ENCODE results near the gene CISH. TPM values are rescaled to one million over a fixed set of nuclear protein-coding genes. Genes with fewer than 3 reads are reported as not detected.
A peak's percentile ranks its signal among the peaks of the same experiment; 100 is the strongest.

Gene CISH
- total and polyA plus RNA-seq, 5 experiments from 2014 or later, result 8.1 to 135 (median 16.3) TPM

- H3K27ac Mint-ChIP-seq, result peak overlapping the region; percentile 84 to 95 (median 90)
- ATAC-seq (peak; percentile 32 to 38), DNase-seq (peak in 4 of 10 donors; percentile 29 to 61 (median 38))
- peak overlapping the region; percentile 9 to 72 (median 46) for H3K4me3 Mint-ChIP-seq
- no peaks in the 10 kb centered on the region for H3K9me3 Mint-ChIP-seq
- H3K27me3 Mint-ChIP-seq, result no peaks in the 10 kb centered on the region
- peaks cover 0 to 5% (median 5%) of the 10 kb centered on the region in 3 donors for H3K36me3 Mint-ChIP-seq
- H3K4me1 Mint-ChIP-seq, result peaks cover 34 to 77% (median 62%) of the 10 kb centered on the region in 4 donors
- POLR2A ChIA-PET, result interaction anchor here (0.5 to 11.1 kb wide), 4 partner anchors 14 to 526 kb away, joined by 3 to 433 read pairs (median 104); partner anchors contain the start of genes C3orf18, CISH, HEMK1 and MAPKAPK3
Observed at GRCh38 chr3:50587806-50588758, 23.5 kb downstream of the CISH start.

DNA sequence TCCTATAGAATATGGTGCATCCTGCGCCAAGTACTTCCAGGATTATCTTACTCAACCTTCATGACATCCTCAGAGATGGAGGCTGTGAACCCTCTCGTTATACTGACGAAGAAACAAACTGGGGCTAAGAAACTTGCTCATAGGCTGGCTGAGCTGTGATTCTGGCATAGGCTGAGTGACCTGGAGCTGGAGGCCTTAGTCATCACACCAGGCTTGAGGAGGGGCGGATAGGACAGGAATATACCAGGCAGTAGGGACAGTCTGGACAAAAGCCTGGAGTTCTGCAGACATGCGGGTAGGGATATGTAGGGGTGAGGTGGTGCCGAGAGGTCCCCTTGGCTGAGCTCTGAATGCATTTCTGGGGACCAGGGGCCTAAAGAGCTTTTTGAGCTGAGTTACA is 24.2 kb downstream of the CISH start:
- peak overlapping the region; percentile 84 to 95 (median 90) for H3K27ac Mint-ChIP-seq
- H3K9me3 Mint-ChIP-seq, result no peaks in the 10 kb centered on the region
- ATAC-seq (no peak), DNase-seq (no peak)
- peak overlapping the region in 6 of 10 donors; percentile 8 to 72 (median 34) for H3K4me3 Mint-ChIP-seq
- no peaks in the 10 kb centered on the region for H3K27me3 Mint-ChIP-seq
- H3K36me3 Mint-ChIP-seq, result peaks cover 0 to 5% (median 5%) of the 10 kb centered on the region in 3 donors
- H3K4me1 Mint-ChIP-seq, result peaks cover 28 to 74% (median 55%) of the 10 kb centered on the region in 4 donors
- POLR2A ChIA-PET, result interaction anchor here (0.5 to 11.1 kb wide), 4 partner anchors 13 to 798 kb away, joined by 3 to 433 read pairs (median 104); partner anchors contain the start of genes C3orf18, CISH, HEMK1 and MANF

DNA sequence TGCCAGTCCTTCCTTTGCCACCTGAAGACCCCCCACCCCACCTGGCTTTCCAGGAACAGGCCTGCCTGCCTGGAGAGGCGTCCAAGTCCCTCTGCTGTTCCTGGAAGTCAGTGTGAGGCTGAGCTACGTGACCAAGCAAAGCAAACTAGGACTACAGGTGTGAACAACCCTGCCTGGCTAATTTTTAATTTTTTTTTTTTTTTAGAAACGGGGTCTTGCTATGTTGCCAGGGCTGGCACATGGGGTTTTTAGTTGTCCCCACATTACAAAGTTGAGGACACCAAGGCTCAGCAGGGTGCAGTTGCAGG is 24.9 kb downstream of the CISH start:
- no peaks in the 10 kb centered on the region for H3K9me3 Mint-ChIP-seq
- POLR2A ChIA-PET, result interaction anchor here (1.0 to 11.1 kb wide), 3 partner anchors 13 to 798 kb away, joined by 3 to 433 read pairs (median 203); partner anchors contain the start of genes C3orf18, CISH, HEMK1 and MANF
- H3K4me3 Mint-ChIP-seq, result no peak overlapping the region
- DNase-seq (no peak), ATAC-seq (no peak)
- H3K36me3 Mint-ChIP-seq, result peaks cover 0 to 9% (median 5%) of the 10 kb centered on the region in 3 donors
- peak overlapping the region in 8 of 10 donors; percentile 80 to 90 (median 84) for H3K27ac Mint-ChIP-seq
- no peaks in the 10 kb centered on the region for H3K27me3 Mint-ChIP-seq
- H3K4me1 Mint-ChIP-seq, result peaks cover 29 to 73% (median 52%) of the 10 kb centered on the region in 4 donors

DNA sequence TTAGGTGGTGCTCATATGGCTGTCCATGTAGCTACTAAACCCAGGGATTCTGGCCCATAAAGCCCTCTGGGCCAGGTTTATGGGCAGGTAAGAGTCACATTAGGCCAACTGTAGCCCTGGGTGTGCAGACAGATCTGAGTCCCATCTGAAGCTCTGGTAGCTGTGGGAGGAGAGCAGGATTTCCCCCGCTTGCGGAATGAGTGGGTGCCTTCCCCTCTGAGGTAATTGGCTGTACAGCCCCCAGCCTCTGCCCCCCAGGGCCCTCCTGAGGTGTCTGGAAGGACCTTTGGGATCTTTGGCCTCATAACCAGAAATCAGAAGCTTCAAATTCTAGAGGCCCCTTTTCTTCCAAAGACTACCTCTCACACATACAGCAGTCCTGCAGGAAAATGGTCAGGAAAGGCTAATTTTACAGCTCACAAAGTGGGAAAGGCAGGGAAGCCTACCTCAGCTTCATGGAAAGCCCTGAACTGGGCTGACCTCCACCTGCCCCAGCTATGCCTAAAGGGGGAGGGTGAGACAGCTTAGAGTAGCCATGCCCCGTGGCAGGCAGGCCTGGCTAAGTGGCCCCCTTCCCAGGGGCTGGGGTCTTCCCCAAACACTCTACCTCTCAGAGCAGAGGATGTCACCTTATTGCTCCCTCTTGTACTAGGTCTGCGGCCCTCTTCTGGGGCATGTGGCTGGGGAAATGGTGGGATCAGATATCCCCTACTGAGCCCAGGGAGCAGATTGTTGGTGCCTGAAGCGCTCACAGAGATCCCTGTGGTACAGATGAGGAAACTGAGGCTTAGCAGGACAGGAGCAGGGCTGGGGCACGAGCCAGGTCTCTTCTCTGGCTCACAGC is 25.4 kb downstream of the CISH start:
- Mint-ChIP-seq H3K27ac (peak overlapping the region in 8 of 10 donors; percentile 48 to 90 (median 76)), H3K4me3 (no peak overlapping the region), H3K9me3 (no peaks in the 10 kb centered on the region), H3K36me3 (peaks cover 0 to 9% (median 5%) of the 10 kb centered on the region in 3 donors), H3K27me3 (no peaks in the 10 kb centered on the region), H3K4me1 (peaks cover 31 to 73% (median 51%) of the 10 kb centered on the region in 4 donors)
- POLR2A ChIA-PET, result interaction anchor here (0.8 to 11.1 kb wide), 4 partner anchors 12 to 799 kb away, joined by 3 to 433 read pairs (median 104); partner anchors contain the start of genes C3orf18, CISH, HEMK1 and MANF
- DNase-seq (no peak), ATAC-seq (no peak)

DNA sequence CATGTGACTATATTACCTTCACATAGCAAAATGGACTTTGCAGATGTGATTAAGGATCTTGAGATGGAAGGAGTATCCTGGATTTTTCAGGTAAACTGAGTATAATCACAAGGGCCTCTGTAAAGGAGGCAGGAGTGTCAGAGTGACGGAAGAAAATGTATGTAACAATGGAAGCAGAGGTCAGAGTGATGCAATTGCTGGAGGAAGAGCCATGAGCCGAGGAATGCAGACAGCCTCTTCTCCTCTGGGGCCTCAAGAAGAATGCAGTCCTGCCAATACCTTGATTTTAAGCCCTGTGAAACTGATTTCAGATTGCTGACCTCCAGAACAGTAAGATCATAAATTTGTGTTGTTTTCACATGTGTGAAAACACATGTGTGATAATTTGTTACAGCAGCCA is 27.2 kb downstream of the CISH start:
- Mint-ChIP-seq H3K36me3 (peaks cover 0 to 17% (median 5%) of the 10 kb centered on the region in 3 donors), H3K4me1 (peaks cover 29 to 69% (median 45%) of the 10 kb centered on the region in 4 donors), H3K9me3 (no peaks in the 10 kb centered on the region), H3K27me3 (no peaks in the 10 kb centered on the region), H3K27ac (peak overlapping the region in 7 of 10 donors; percentile 31 to 75 (median 68)), H3K4me3 (no peak overlapping the region)
- POLR2A ChIA-PET, result interaction anchor here (18.7 kb wide), 1 partner anchor 22 kb away, joined by 623 read pairs; the partner anchor contains the start of gene CISH
- DNase-seq (no peak), ATAC-seq (no peak)

DNA sequence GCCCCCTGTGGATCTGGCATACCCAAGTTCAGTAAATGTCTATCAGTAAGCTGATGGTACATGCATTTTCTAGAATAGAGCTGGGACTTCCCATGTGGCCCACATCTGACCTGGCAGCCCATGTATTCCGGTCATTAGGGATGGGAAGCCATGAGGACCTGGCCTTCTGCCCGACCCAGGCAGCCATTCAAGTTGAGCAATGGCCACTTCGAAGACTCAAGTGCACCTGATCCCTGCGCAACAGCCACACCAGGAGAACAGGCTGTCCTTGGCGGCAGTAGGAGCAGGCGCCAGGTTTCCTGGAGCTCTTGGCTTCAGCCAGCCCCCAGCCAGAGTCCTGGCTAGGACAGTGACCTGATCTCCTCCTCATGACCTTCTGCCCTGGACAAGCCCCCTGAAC is 27.7 kb downstream of the CISH start:
- no peaks in the 10 kb centered on the region for H3K9me3 Mint-ChIP-seq
- peak overlapping the region in 5 of 10 donors; percentile 31 to 79 (median 58) for H3K27ac Mint-ChIP-seq
- no peaks in the 10 kb centered on the region for H3K27me3 Mint-ChIP-seq
- H3K36me3 Mint-ChIP-seq, result peaks cover 0 to 21% (median 5%) of the 10 kb centered on the region in 3 donors
- ATAC-seq (no peak), DNase-seq (no peak)
- H3K4me3 Mint-ChIP-seq, result no peak overlapping the region
- H3K4me1 Mint-ChIP-seq, result peaks cover 29 to 68% (median 43%) of the 10 kb centered on the region in 4 donors
- POLR2A ChIA-PET, result interaction anchor here (1.3 to 18.7 kb wide), 2 partner anchors 14 to 22 kb away, joined by 3 to 623 read pairs; partner anchors contain the start of genes CISH and HEMK1

- Mint-ChIP-seq H3K4me1 (peaks cover 16 to 58% (median 26%) of the 10 kb centered on the region in 4 donors), H3K27me3 (no peaks in the 10 kb centered on the region), H3K27ac (peak overlapping the region in 5 of 10 donors; percentile 19 to 85 (median 79)), H3K4me3 (peak overlapping the region in 1 of 10 donors; percentile 23), H3K9me3 (no peaks in the 10 kb centered on the region), H3K36me3 (peaks cover 0 to 26% (median 6%) of the 10 kb centered on the region in 3 donors)
- ATAC-seq (no peak), DNase-seq (no peak)
- POLR2A ChIA-PET, result interaction anchor here (1.3 to 18.7 kb wide), 2 partner anchors 9 to 24 kb away, joined by 3 to 623 read pairs; partner anchors contain the start of gene CISH
Observed at GRCh38 chr3:50582083-50582482, 29.5 kb downstream of the CISH start.

DNA sequence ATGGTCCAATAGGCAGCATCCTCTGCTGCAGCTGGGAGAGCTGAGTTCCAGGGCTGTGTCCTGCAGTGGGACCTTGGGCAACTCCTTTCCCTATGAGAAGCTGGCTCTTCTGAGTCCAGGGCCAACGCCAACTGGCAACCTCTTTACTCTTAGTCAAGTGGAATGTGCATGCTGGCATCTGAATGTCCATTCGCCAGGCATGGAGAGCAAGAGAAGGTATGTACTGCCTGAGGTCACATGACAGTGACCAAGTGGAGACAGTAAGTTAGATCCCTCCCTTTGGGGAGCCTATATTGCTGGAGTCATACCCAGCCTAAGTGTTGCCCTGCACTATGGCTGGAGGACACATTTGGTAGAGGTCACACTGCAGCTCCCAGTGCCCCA is 30.1 kb downstream of the CISH start:
- ATAC-seq (no peak), DNase-seq (no peak)
- H3K27ac Mint-ChIP-seq, result peak overlapping the region in 8 of 10 donors; percentile 40 to 88 (median 73)
- peak overlapping the region in 3 of 10 donors; percentile 9 to 63 (median 38) for H3K4me3 Mint-ChIP-seq
- H3K9me3 Mint-ChIP-seq, result no peaks in the 10 kb centered on the region
- peaks cover 16 to 59% (median 27%) of the 10 kb centered on the region in 4 donors for H3K4me1 Mint-ChIP-seq
- POLR2A ChIA-PET, result interaction anchor here (0.6 to 18.7 kb wide), 5 partner anchors 8 to 25 kb away, joined by 3 to 623 read pairs (median 10); partner anchors contain the start of genes CISH and HEMK1
- H3K27me3 Mint-ChIP-seq, result no peaks in the 10 kb centered on the region
- H3K36me3 Mint-ChIP-seq, result peaks cover 0 to 26% (median 6%) of the 10 kb centered on the region in 3 donors

DNA sequence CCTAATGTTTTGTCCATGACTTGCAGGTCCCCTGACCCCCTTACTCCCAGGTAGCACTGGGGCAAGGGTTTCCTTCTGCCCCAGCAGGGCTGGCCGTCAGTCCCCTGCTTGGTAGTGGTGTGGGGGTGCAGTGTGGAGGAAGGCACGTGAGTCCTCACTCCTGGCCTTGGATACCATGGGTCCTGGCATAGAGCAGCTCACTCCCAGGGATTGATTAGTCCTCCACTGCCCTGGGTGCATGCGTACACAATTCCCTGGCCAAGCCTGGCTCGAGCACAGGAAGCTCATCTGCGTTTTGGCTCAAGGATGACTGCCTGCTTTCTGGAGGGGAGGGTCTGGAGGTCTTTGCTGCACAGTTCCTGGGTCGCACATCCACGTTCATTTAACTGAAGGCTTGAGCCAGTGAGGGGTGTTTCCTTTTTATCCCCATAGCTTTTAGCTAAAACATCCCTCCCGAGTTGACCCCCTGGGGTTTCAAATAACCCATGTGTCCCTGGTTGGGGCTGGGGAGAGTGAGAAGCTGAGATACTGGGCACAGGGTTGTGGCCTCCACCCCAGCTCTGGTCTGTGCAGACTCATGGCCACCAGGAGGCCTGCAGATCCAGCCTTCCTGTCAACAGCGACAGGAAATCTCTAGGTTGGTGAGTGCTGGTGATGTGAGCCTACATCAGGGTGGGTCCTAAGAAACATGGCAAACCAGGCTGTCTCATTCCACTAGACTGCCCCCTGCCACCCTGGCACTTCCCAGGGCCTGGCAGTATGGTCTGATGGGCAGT is 30.7 kb downstream of the CISH start:
- Mint-ChIP-seq H3K9me3 (no peaks in the 10 kb centered on the region), H3K4me1 (peaks cover 16 to 65% (median 33%) of the 10 kb centered on the region in 4 donors), H3K27me3 (no peaks in the 10 kb centered on the region), H3K27ac (peak overlapping the region in 7 of 10 donors; percentile 40 to 88 (median 75)), H3K4me3 (peak overlapping the region in 4 of 10 donors; percentile 9 to 63 (median 21)), H3K36me3 (peaks cover 0 to 31% (median 6%) of the 10 kb centered on the region in 3 donors)
- peak in 1 of 10 donors; percentile 28 for DNase-seq
- peak; percentile 72 to 76 for ATAC-seq
- POLR2A ChIA-PET, result interaction anchor here (0.6 to 18.7 kb wide), 6 partner anchors 9 to 1191 kb away, joined by 3 to 623 read pairs (median 6); partner anchors contain the start of genes CISH and HEMK1

- no peak for DNase-seq
- Mint-ChIP-seq H3K4me3 (no peak overlapping the region), H3K4me1 (peaks cover 26 to 77% (median 60%) of the 10 kb centered on the region in 4 donors), H3K27me3 (no peaks in the 10 kb centered on the region), H3K36me3 (peaks cover 0 to 26% (median 2%) of the 10 kb centered on the region in 3 donors), H3K27ac (peak overlapping the region; percentile 46 to 89 (median 73)), H3K9me3 (no peaks in the 10 kb centered on the region)
- POLR2A ChIA-PET, result interaction anchor here (1.6 to 18.7 kb wide), 4 partner anchors 8 to 38 kb away, joined by 5 to 623 read pairs (median 104); partner anchors contain the start of genes CISH and HEMK1
- no peak for ATAC-seq
Observed at GRCh38 chr3:50577348-50577747, 34.2 kb downstream of the CISH start.

GRCh38 chr3:50575372-50575771 is 36.2 kb downstream of the CISH start:
- Mint-ChIP-seq H3K4me3 (peak overlapping the region in 1 of 10 donors; percentile 69), H3K4me1 (peaks cover 29 to 79% (median 66%) of the 10 kb centered on the region in 4 donors), H3K27me3 (no peaks in the 10 kb centered on the region), H3K9me3 (no peaks in the 10 kb centered on the region), H3K27ac (peak overlapping the region; percentile 81 to 98 (median 91)), H3K36me3 (peaks cover 0 to 18% (median 2%) of the 10 kb centered on the region in 3 donors)
- DNase-seq, result no peak
- no peak for ATAC-seq
- POLR2A ChIA-PET, result interaction anchor here (3.0 to 18.7 kb wide), 3 partner anchors 14 to 40 kb away, joined by 12 to 623 read pairs (median 203); partner anchors contain the start of gene CISH
